K562 treated with DMSO at 1 percent for 24 hours (cell line): ENCODE results near the gene ZDBF2. TPM values are rescaled to one million over a fixed set of nuclear protein-coding genes. Genes with fewer than 3 reads are reported as not detected.

Experiments used
- total RNA-seq: library from RNA; unstranded; fragments of 300-600 nt; gene quantifications from 2 replicates; pipeline ENCODE4 v1.2.3, GENCODE V29; 2022; ENCODE audit warnings: low read depth; ENCODE audit not compliant: insufficient read depth

The ZDBF2 gene
- total RNA-seq, result 0.06 and 0.31 TPM in 2 replicates

DNA sequence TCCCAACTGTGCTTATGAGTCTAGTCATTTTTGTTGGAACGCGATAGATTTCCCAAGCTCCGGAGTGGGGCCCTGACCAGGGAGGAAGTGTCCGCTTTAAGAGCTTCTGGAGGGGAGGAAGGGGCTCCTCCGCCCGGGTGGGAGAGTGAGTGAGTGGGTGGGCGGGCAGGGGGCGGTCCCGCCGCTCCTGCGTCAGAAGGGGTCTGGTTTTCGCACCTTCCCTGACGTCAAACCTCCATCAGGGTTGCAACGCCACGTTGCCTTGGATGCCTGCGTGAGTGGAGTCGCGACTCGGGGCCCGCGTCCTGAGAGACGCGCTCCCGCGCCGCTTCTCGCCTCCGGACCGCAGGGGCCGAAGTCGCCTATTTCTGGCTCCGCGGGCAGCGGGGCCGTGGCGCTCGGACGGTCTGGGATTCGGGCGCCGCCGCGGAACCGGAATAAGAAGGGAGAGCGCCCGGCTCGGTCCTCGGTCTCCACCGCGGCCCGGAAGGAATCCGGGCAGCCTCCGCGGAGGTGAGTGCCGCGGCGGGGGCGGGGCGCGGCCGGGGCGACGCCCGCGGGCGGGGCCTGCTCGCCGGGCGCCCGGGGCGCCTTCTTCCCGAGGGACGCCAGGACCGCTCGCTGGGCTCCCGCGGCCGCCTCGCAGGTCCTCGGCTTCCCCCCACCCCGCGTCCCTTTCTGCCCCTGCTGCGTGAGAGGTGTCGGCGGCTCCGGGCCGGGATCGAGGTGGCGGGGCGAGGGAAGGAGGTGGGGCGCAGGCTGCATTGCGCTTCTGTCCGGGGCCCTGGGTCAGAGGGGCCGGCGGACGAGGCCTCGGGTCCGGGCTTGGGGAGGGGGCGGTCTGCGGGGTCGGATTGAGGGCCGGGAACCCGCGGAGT lies at the start of gene ZDBF2:
TSS of gene ZDBF2 (plus strand) at position 230 of the 878 bp plus-strand sequence. CDS start 7,187 bp downstream, outside the sequence.

Other genes with a start within 250 kb of the ZDBF2 start
- gene INO80D, start 188.5 kb upstream of the ZDBF2 start, total RNA-seq, result 1.1 and 1.8 TPM in 2 replicates
- gene NDUFS1, start 115.2 kb upstream of the ZDBF2 start, total RNA-seq, result 31.8 and 35.4 TPM in 2 replicates
- 600 and 650 TPM in 2 replicates for gene EEF1B2, start 114.8 kb upstream of the ZDBF2 start, total RNA-seq
- gene ADAM23, start 168.9 kb downstream of the ZDBF2 start, total RNA-seq, result not detected in 2 replicates